ENCODE results near the gene TDRD1. TPM values are rescaled to one million over a fixed set of nuclear protein-coding genes. Genes with fewer than 3 reads are reported as not detected.

The TDRD1 gene
- total and polyA plus RNA-seq, 2 donors (not counting 3 experiments of a cell fraction or from before 2014, with no cell fraction given) = not detected

GRCh38 chr10:114278140-114278883, 99.2 kb downstream of the TDRD1 start:
- H3K9me3 ChIP-seq (replicated peaks; ENCODE audit: control insufficient read depth, insufficient read depth, low read length) = no peaks in the 10 kb centered on the region
- H4K20me1 ChIP-seq (replicated peaks; ENCODE audit: control insufficient read depth, extremely low read depth, insufficient read depth, low read length) = no peaks in the 10 kb centered on the region
- no peak overlapping the region for H3K4me3 ChIP-seq (replicated peaks in 1 of 3; ENCODE audit: insufficient read depth in 1 of 3, low read depth in 1 of 3, low read length in 3 of 3)
- no peak for FAIRE-seq
- dilution Hi-C loops (cut with MboI; ENCODE audit: extremely low pct_ligation_motif_present, low sequenced_read_pairs) = no loop called here
- intact Hi-C loops (cut with micrococcal nuclease) = no loop called here
- H3K9me1 ChIP-seq (replicated peaks; ENCODE audit: control insufficient read depth, extremely low read depth, insufficient read depth, low read length) = no peaks in the 10 kb centered on the region
- H3K27ac ChIP-seq (ENCODE audit: insufficient read depth, low read depth, low read length) = no peak overlapping the region
- H3K27me3 ChIP-seq (ENCODE audit: control insufficient read depth in 2 of 2, insufficient read depth in 2 of 2, low read length in 2 of 2) = no peaks in the 10 kb centered on the region
- TF ChIP-seq EZH2 (IDR thresholded peaks at IDR 0.05; ENCODE audit: borderline replicate concordance, low read depth, low read length, severe bottlenecking) (no peak), MYC (IDR thresholded peaks at IDR 0.05; ENCODE audit: low read depth, low read length) (no peak), JUN (IDR thresholded peaks at IDR 0.05; ENCODE audit: borderline replicate concordance, insufficient read depth, insufficient read length, low read depth) (no peak), FOS (IDR thresholded peaks at IDR 0.05; ENCODE audit: borderline replicate concordance, insufficient read depth, low read length) (no peak), MAX (IDR thresholded peaks at IDR 0.05; ENCODE audit: insufficient read depth, insufficient read length) (no peak), POLR2A (IDR thresholded peaks at IDR 0.05; ENCODE audit: low read depth, low read length) (no peak), CTCF (IDR thresholded peaks at IDR 0.05; ENCODE audit: extremely low read depth in 1 of 2, insufficient read depth in 1 of 2, low read depth in 1 of 2, low read length in 2 of 2) (no peak)
- no peaks in the 10 kb centered on the region for H3K4me1 ChIP-seq (ENCODE audit: control insufficient read depth, extremely low read depth, insufficient read depth, low read length)
- DNase-seq (ENCODE audit: low read depth, low spot score) = no peak
- CTCF ChIA-PET = no interaction called here
- POLR2A ChIA-PET = no interaction called here
- H3K36me3 ChIP-seq (ENCODE audit: control insufficient read depth in 2 of 2, extremely low read depth in 1 of 2, insufficient read depth in 2 of 2, low read length in 2 of 2) = no peaks in the 10 kb centered on the region
- H3K4me2 ChIP-seq (ENCODE audit: insufficient read depth, low read length) = no peak overlapping the region
- no peak overlapping the region for H2AFZ ChIP-seq (ENCODE audit: low read depth, low read length)
- no TSS peak for BruUV-seq (replicated peaks)
- no peaks in the 10 kb centered on the region for H3K79me2 ChIP-seq (ENCODE audit: control insufficient read depth, insufficient read depth, low read length)
- H3K9ac ChIP-seq (replicated peaks; ENCODE audit: extremely low read depth, insufficient read depth, low read length) = no peak overlapping the region
